GM19099 (cell line): Measurements from ENCODE around the gene SUMO3.

Experiments used
- POLR2A ChIP-seq: IDR thresholded peaks from 3 replicates; pipeline ENCODE4 v1.6.1; 2011; ENCODE audit warnings: low read depth; ENCODE audit not compliant: insufficient read length; ENCODE audit errors: extremely low read depth

SUMO3 gene

GRCh38 chr21:44819283-44820243, 1.7 kb upstream of the SUMO3 start:
- no peak for TF ChIP-seq POLR2A

- no peak for TF ChIP-seq POLR2A
These were observed 764 bp upstream of the SUMO3 start for GRCh38 chr21:44818640-44819011.

GRCh38 chr21:44817506-44817880, 369 bp downstream of the SUMO3 start:
- no peak for TF ChIP-seq POLR2A

GRCh38 chr21:44816761-44817505, 929 bp downstream of the SUMO3 start:
- TF ChIP-seq POLR2A, result no peak

GRCh38 chr21:44815852-44816628, 1.8 kb downstream of the SUMO3 start:
- no peak for TF ChIP-seq POLR2A

- no peak for TF ChIP-seq POLR2A
These were observed 2.6 kb downstream of the SUMO3 start for GRCh38 chr21:44815225-44815624.

GRCh38 chr21:44814498-44815023, 3.3 kb downstream of the SUMO3 start:
- TF ChIP-seq POLR2A, result no peak

- no peak for TF ChIP-seq POLR2A
These were observed 4.1 kb downstream of the SUMO3 start for GRCh38 chr21:44813727-44814126.

GRCh38 chr21:44813149-44813548, 4.7 kb downstream of the SUMO3 start:
- TF ChIP-seq POLR2A, result no peak

- no peak for TF ChIP-seq POLR2A
These were observed 5.2 kb downstream of the SUMO3 start for GRCh38 chr21:44812640-44813039.

- TF ChIP-seq POLR2A, result no peak
These were observed 7.1 kb downstream of the SUMO3 start for GRCh38 chr21:44810779-44811178.

- TF ChIP-seq POLR2A, result no peak
These were observed 12.0 kb downstream of the SUMO3 start for GRCh38 chr21:44805859-44806258.

GRCh38 chr21:44805226-44805625, 12.6 kb downstream of the SUMO3 start:
- no peak for TF ChIP-seq POLR2A

- no peak for TF ChIP-seq POLR2A
These were observed 13.1 kb downstream of the SUMO3 start for GRCh38 chr21:44804762-44805161.

- TF ChIP-seq POLR2A, result no peak
These were observed 14.2 kb downstream of the SUMO3 start for GRCh38 chr21:44803651-44804050.

- TF ChIP-seq POLR2A, result no peak
These were observed 15.3 kb downstream of the SUMO3 start for GRCh38 chr21:44802396-44803153.
